ENCODE measurements around the gene BRAT1.

- TF ChIP-seq, protein P1, sequence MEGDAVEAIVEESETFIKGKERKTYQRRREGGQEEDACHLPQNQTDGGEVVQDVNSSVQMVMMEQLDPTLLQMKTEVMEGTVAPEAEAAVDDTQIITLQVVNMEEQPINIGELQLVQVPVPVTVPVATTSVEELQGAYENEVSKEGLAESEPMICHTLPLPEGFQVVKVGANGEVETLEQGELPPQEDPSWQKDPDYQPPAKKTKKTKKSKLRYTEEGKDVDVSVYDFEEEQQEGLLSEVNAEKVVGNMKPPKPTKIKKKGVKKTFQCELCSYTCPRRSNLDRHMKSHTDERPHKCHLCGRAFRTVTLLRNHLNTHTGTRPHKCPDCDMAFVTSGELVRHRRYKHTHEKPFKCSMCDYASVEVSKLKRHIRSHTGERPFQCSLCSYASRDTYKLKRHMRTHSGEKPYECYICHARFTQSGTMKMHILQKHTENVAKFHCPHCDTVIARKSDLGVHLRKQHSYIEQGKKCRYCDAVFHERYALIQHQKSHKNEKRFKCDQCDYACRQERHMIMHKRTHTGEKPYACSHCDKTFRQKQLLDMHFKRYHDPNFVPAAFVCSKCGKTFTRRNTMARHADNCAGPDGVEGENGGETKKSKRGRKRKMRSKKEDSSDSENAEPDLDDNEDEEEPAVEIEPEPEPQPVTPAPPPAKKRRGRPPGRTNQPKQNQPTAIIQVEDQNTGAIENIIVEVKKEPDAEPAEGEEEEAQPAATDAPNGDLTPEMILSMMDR (IDR thresholded peaks at IDR 0.05) = no peak
- TF ChIP-seq EZH2 (IDR thresholded peaks at IDR 0.05; ENCODE audit: borderline replicate concordance, insufficient read depth, low read depth, low read length, poor library complexity, severe bottlenecking) = no peak
These were observed 58.3 kb downstream of the BRAT1 start for GRCh38 chr7:2497065-2497464.

All from B cell (primary cell).